Measurements from ENCODE around the gene CNTNAP2. TPM values are rescaled to one million over a fixed set of nuclear protein-coding genes. Genes with fewer than 3 reads are reported as not detected.

Gene CNTNAP2
- total and polyA plus RNA-seq, 2 of the 8 experiments (the other 6 are each of a cell fraction or from before 2014, with no cell fraction given): 27.9 to 71.0 TPM

DNA sequence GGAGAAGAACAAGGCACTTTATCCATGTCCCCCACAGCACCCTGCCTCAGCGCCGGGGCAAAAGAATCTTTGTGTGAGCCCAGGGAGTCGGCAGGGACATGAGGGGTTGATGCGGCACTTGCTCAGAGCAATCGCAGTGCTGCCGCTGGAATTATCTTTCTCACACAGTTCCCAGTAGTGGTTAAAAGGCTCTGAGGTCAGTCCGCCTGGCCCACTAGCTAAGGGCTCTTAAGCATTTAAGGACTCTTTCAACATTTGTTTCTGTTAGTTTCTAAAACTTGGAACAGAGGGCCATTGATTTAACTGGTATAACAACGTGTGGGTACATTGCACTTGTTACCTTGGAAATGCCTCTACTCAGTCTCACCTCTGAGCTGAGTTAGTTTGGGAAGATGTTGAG, 2266.0 kb downstream of the CNTNAP2 start:
- H3K4me2 ChIP-seq (ENCODE audit: insufficient read depth in 1 of 2, low read depth in 2 of 2, low read length in 2 of 2): no peak overlapping the region
- H3K9ac ChIP-seq (replicated peaks in 1 of 4; ENCODE audit: extremely low read depth in 1 of 4, low read depth in 3 of 4, low read length in 3 of 4): no peak overlapping the region
- no peak overlapping the region for H2BK5ac ChIP-seq (ENCODE audit: low read depth, low read length)
- no peaks in the 10 kb centered on the region for H3K79me2 ChIP-seq (ENCODE audit: control insufficient read depth in 1 of 2, insufficient read depth in 2 of 2, low read length in 2 of 2)
- H3K18ac ChIP-seq (ENCODE audit: extremely low read depth, low read length): no peak overlapping the region
- H4K91ac ChIP-seq (replicated peaks; ENCODE audit: insufficient read length, low read length): no peak overlapping the region
- H3K14ac ChIP-seq (ENCODE audit: insufficient read length): no peak overlapping the region
- no peaks in the 10 kb centered on the region for H3K9me3 ChIP-seq (ENCODE audit: insufficient read depth in 2 of 2, low read depth in 1 of 2, low read length in 1 of 2)
- no peak overlapping the region for H3K4ac ChIP-seq (replicated peaks; ENCODE audit: insufficient read length, low read depth, low read length)
- H2BK120ac ChIP-seq (replicated peaks; ENCODE audit: low read depth, low read length): no peak overlapping the region
- DNase-seq (ENCODE audit: low read depth in 1 of 2, low spot score in 2 of 2): peak in 1 of 2 experiments; percentile 38
- H2BK20ac ChIP-seq (ENCODE audit: low read length): no peak overlapping the region
- H3K27me3 ChIP-seq (replicated peaks in 1 of 4; ENCODE audit: control insufficient read depth in 3 of 4, extremely low read depth in 1 of 4, insufficient read depth in 3 of 4, low read length in 3 of 4): no peaks in the 10 kb centered on the region
- H4K5ac ChIP-seq (ENCODE audit: insufficient read length, low read depth, low read length): no peak overlapping the region
- no peak overlapping the region for H2BK12ac ChIP-seq (ENCODE audit: low read depth, low read length)
- H3K23me2 ChIP-seq (ENCODE audit: low read depth, low read length): no peaks in the 10 kb centered on the region
- no peak for FAIRE-seq
- CTCF ChIA-PET (ENCODE audit: partially characterized antibody): interaction anchor here (0.7 kb wide), 1 partner anchor 830 kb away, joined by 3 read pairs; no protein-coding TSS in a partner anchor
- POLR2A ChIA-PET (ENCODE audit: partially characterized antibody): no interaction called here
- H4K20me1 ChIP-seq (replicated peaks in 1 of 2; ENCODE audit: control insufficient read depth in 1 of 2, insufficient read depth in 2 of 2, low read length in 2 of 2): no peaks in the 10 kb centered on the region
- no peaks in the 10 kb centered on the region; the same call in 1 of the 2 replicates for H3K79me1 ChIP-seq (ENCODE audit: low read depth, low read length)
- 92% methylated on average over 8 of the region's 8 CpGs; no CpG with 5 or more reads in 1 of the 2 experiments for WGBS, 2 experiments (ENCODE audit: extremely low coverage in 1 of 2, insufficient coverage in 1 of 2, insufficient read length in 1 of 2, insufficient replicate concordance in 2 of 2, low coverage in 1 of 2, low lambda C conversion rate in 2 of 2, missing lambda C conversion rate in 1 of 2)
- no peak overlapping the region for H2BK15ac ChIP-seq (ENCODE audit: low read length)
- H4K8ac ChIP-seq (ENCODE audit: extremely low read depth, insufficient read depth, low read length): no peak overlapping the region
- H2AFZ ChIP-seq (ENCODE audit: low read length): no peak overlapping the region
- no peak overlapping the region for H2AK5ac ChIP-seq (ENCODE audit: low read depth, low read length)
- peaks cover 2 to 10% (median 6%) of the 10 kb centered on the region in 4 experiments; a peak in 4 of 7 replicates for H3K4me1 ChIP-seq (replicated peaks in 1 of 4; ENCODE audit: control insufficient read depth in 3 of 4, insufficient read depth in 4 of 4, low read length in 3 of 4)
- H3K27ac ChIP-seq (ENCODE audit: low read depth, low read length): no peak overlapping the region
- H3K56ac ChIP-seq (replicated peaks; ENCODE audit: insufficient read length, low read depth, low read length): no peak overlapping the region
- H3K36me3 ChIP-seq (ENCODE audit: control insufficient read depth in 2 of 4, insufficient read depth in 4 of 4, low read length in 3 of 4): peaks cover 2 to 29% (median 9%) of the 10 kb centered on the region in 4 experiments; a peak in 5 of 8 replicates
- H3K23ac ChIP-seq (ENCODE audit: insufficient read length): no peak overlapping the region
- no peak overlapping the region for H3K4me3 ChIP-seq (ENCODE audit: extremely low read depth in 1 of 4, insufficient read depth in 2 of 4, low read depth in 3 of 4, low read length in 4 of 4)
- no peak for TF ChIP-seq RFX5 (IDR thresholded peaks at IDR 0.05; ENCODE audit: borderline replicate concordance, low read depth, low read length)
- no peak for TF ChIP-seq ATF3 (IDR thresholded peaks at IDR 0.05; ENCODE audit: insufficient read depth, low read depth, low read length)
- no peak for TF ChIP-seq MAFK (IDR thresholded peaks at IDR 0.05; ENCODE audit: low read depth, low read length)
- TF ChIP-seq POLR2A (IDR thresholded peaks at IDR 0.05; ENCODE audit: control extremely low read depth in 1 of 2, low read depth in 2 of 2, low read length in 2 of 2): no peak
- no peak for TF ChIP-seq JUND (IDR thresholded peaks at IDR 0.05; ENCODE audit: low read length)
- TF ChIP-seq HDAC2 (IDR thresholded peaks at IDR 0.05; ENCODE audit: borderline replicate concordance in 1 of 2, low read depth in 2 of 2, low read length in 2 of 2): no peak
- no peak for TF ChIP-seq CTCF (IDR thresholded peaks at IDR 0.05; ENCODE audit: control extremely low read depth in 1 of 3, insufficient read depth in 1 of 3, low read depth in 1 of 3, low read length in 3 of 3)
- TF ChIP-seq EGR1 (IDR thresholded peaks at IDR 0.05; ENCODE audit: borderline replicate concordance, low read depth, low read length): no peak
- TF ChIP-seq TEAD4 (IDR thresholded peaks at IDR 0.05; ENCODE audit: low read depth, low read length): no peak
